ENCODE data around the gene CABLES2.

The CABLES2 gene

DNA sequence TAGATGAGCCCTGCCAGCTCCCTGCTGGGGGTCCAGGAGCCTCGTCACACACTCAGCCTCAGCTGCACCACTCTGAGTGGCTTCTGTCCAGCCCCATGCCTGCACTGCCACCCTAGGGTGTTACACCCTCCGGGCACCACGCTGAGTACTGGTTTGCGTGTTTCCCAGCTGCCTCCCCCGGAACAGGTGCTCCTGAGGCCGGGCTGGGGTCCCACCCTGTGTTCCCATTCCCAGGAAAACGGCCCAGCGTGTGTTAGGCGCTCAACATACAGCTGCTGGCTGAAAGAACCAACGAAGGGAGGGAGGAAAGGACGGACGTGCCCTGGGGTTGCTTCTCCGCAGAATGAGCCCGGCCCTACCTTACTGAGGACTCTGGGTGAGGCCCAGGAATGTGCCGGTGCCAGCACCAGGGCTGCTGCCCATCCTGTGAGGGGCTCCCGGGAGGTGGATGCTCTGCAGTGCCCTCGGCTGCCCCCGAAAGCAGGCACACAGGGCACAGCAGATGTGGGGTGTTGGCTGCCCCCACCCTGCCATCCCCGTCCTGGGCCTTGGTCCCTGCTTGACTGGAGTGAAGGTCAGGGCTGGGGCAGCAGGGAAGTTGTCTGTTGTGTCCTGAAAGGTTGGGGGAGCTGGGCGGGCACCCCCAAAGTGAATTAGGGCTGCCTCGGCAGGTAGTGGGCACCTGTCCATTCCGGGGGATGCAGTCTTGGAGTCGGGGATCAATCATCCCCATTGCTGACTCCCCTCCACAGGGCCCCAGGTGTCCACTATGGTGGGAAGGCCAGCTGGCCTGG lies 56.3 kb downstream of the CABLES2 start:
- Histone ChIP-seq H3K27ac (ENCODE audit: low read depth, low read length) (no peak overlapping the region), H3K4me3 (ENCODE audit: low read length) (no peak overlapping the region), H3K4me1 (ENCODE audit: control insufficient read depth, low read length) (peaks cover under 1% of the 10 kb centered on the region; the same call in 1 of the 2 replicates), H3K4me2 (ENCODE audit: low read length) (no peak overlapping the region), H3K9me2 (replicated peaks; ENCODE audit: control insufficient read depth, low read length) (no peaks in the 10 kb centered on the region), H3F3A (ENCODE audit: control insufficient read depth, insufficient read depth) (no peaks in the 10 kb centered on the region), H3K27me3 (ENCODE audit: control insufficient read depth, low read length) (no peaks in the 10 kb centered on the region), H3K79me2 (ENCODE audit: control insufficient read depth, low read length) (no peaks in the 10 kb centered on the region), H4K20me1 (ENCODE audit: control insufficient read depth, insufficient read depth, low read depth, low read length) (no peaks in the 10 kb centered on the region), H3K36me3 (ENCODE audit: control insufficient read depth, low read length) (no peaks in the 10 kb centered on the region; the same call in none of the 2 replicates), H3K9me3 (ENCODE audit: control insufficient read depth, insufficient read depth, low read length) (no peaks in the 10 kb centered on the region)
- no peak for TF ChIP-seq EZH2phosphoT487 (IDR thresholded peaks at IDR 0.05; ENCODE audit: borderline replicate concordance, low read length)
- TF ChIP-seq, protein P1, sequence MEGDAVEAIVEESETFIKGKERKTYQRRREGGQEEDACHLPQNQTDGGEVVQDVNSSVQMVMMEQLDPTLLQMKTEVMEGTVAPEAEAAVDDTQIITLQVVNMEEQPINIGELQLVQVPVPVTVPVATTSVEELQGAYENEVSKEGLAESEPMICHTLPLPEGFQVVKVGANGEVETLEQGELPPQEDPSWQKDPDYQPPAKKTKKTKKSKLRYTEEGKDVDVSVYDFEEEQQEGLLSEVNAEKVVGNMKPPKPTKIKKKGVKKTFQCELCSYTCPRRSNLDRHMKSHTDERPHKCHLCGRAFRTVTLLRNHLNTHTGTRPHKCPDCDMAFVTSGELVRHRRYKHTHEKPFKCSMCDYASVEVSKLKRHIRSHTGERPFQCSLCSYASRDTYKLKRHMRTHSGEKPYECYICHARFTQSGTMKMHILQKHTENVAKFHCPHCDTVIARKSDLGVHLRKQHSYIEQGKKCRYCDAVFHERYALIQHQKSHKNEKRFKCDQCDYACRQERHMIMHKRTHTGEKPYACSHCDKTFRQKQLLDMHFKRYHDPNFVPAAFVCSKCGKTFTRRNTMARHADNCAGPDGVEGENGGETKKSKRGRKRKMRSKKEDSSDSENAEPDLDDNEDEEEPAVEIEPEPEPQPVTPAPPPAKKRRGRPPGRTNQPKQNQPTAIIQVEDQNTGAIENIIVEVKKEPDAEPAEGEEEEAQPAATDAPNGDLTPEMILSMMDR (IDR thresholded peaks at IDR 0.05; ENCODE audit: low read depth, low read length, poor library complexity, severe bottlenecking): no peak

DNA sequence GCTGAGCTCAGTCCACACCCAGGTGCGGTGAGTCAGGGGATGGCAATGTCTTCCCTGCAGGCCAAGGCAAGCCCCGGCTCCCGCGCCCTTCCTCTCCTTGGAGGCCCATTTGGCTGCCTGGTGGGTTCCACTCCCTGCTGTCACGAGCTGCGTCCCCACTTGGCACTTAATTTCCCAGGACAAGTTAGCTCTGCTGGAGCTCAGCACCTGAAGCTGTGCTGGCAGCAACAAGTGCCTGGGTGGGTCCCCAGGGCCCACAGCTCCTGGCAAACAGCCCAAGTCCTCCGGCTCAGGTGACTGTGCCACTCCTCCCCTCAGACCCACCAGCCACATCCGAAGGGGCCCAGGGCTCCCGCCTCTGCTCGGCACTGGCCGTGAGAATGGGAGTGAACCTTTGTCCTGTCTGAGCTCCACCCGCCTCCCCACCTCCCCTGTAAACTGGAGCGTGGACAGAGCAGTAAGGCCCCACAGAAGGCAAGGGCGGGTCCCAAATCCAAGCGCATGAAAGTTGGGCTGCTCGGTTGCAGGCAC lies 56.9 kb downstream of the CABLES2 start:
- H3K9me3 ChIP-seq (ENCODE audit: control insufficient read depth, insufficient read depth, low read length): no peaks in the 10 kb centered on the region
- no peaks in the 10 kb centered on the region for H3K79me2 ChIP-seq (ENCODE audit: control insufficient read depth, low read length)
- H3K27me3 ChIP-seq (ENCODE audit: control insufficient read depth, low read length): no peaks in the 10 kb centered on the region
- no peak overlapping the region for H3K27ac ChIP-seq (ENCODE audit: low read depth, low read length)
- H4K20me1 ChIP-seq (ENCODE audit: control insufficient read depth, insufficient read depth, low read depth, low read length): no peaks in the 10 kb centered on the region
- H3F3A ChIP-seq (ENCODE audit: control insufficient read depth, insufficient read depth): no peaks in the 10 kb centered on the region
- peaks cover 6% of the 10 kb centered on the region for H3K4me1 ChIP-seq (ENCODE audit: control insufficient read depth, low read length)
- TF ChIP-seq, protein P1 (IDR thresholded peaks at IDR 0.05; ENCODE audit: low read depth, low read length, poor library complexity, severe bottlenecking): no peak
- no peak for TF ChIP-seq EZH2phosphoT487 (IDR thresholded peaks at IDR 0.05; ENCODE audit: borderline replicate concordance, low read length)
- no peaks in the 10 kb centered on the region for H3K9me2 ChIP-seq (replicated peaks; ENCODE audit: control insufficient read depth, low read length)
- no peak overlapping the region for H3K4me3 ChIP-seq (ENCODE audit: low read length)
- H3K36me3 ChIP-seq (ENCODE audit: control insufficient read depth, low read length): peaks cover 3% of the 10 kb centered on the region
- H3K4me2 ChIP-seq (ENCODE audit: low read length): no peak overlapping the region

DNA sequence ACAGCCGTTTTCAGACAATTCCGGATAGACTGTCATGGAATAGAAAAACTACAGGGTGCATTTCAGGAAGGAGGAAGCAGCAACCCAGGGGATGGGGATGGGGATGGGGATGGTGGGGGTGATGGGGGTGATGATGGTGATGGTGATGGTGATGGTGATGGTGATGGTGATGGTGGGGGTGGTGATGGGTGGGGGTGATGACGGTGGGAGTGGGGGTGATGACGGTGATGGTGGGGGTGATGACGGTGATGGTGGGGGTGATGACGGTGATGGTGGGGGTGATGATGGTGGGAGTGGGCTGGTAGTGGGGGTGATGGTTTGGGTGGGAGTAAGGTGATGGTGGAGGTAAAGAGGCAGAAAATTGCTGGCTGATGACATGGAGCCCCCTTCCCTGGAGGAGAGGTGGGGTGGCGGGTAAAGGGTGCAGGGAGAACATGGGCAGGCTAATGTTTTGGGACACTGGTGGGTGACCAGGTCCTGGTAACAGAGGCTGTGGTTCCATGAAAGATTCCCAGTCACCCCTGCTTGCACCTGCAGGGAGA lies 57.5 kb downstream of the CABLES2 start:
- Histone ChIP-seq H3K4me2 (ENCODE audit: low read length) (no peak overlapping the region), H3K36me3 (ENCODE audit: control insufficient read depth, low read length) (peaks cover 3% of the 10 kb centered on the region), H3K9me2 (replicated peaks; ENCODE audit: control insufficient read depth, low read length) (no peaks in the 10 kb centered on the region), H3K4me1 (ENCODE audit: control insufficient read depth, low read length) (peaks cover 11% of the 10 kb centered on the region), H3K79me2 (ENCODE audit: control insufficient read depth, low read length) (no peaks in the 10 kb centered on the region), H3K9me3 (ENCODE audit: control insufficient read depth, insufficient read depth, low read length) (no peaks in the 10 kb centered on the region), H3K4me3 (ENCODE audit: low read length) (no peak overlapping the region), H3K27me3 (ENCODE audit: control insufficient read depth, low read length) (no peaks in the 10 kb centered on the region), H3K27ac (ENCODE audit: low read depth, low read length) (no peak overlapping the region), H4K20me1 (ENCODE audit: control insufficient read depth, insufficient read depth, low read depth, low read length) (no peaks in the 10 kb centered on the region), H3F3A (ENCODE audit: control insufficient read depth, insufficient read depth) (no peaks in the 10 kb centered on the region)
- TF ChIP-seq, protein P1 (IDR thresholded peaks at IDR 0.05; ENCODE audit: low read depth, low read length, poor library complexity, severe bottlenecking): no peak
- no peak for TF ChIP-seq EZH2phosphoT487 (IDR thresholded peaks at IDR 0.05; ENCODE audit: borderline replicate concordance, low read length)
